Activated naive CD8-positive, alpha-beta T cell (primary cell): ENCODE measurements around the gene BCORL1.
A peak's percentile ranks its signal among the peaks of the same experiment; 100 is the strongest.

ENCODE experiments used
- H3K27ac Mint-ChIP-seq: one replicate; pipeline ENCODE4 v1.8.0; 2021; ENCODE audit warnings: mixed read lengths
- H3K27me3 Mint-ChIP-seq: one replicate; pipeline ENCODE4 v1.8.0; 2021; ENCODE audit warnings: mixed read lengths
- H3K36me3 Mint-ChIP-seq: one replicate; pipeline ENCODE4 v1.8.0; 2021; ENCODE audit warnings: mixed read lengths
- H3K4me1 Mint-ChIP-seq: one replicate; pipeline ENCODE4 v1.8.0; 2021; ENCODE audit warnings: low read depth, mixed read lengths
- H3K4me3 Mint-ChIP-seq: one replicate; pipeline ENCODE4 v1.8.0; 2021; ENCODE audit warnings: mild to moderate bottlenecking, mixed read lengths
- H3K9me3 Mint-ChIP-seq: one replicate; pipeline ENCODE4 v1.8.0; 2021; ENCODE audit warnings: low read depth, mixed read lengths

Gene BCORL1

GRCh38 chrX:130014770-130015169, 32.3 kb downstream of the BCORL1 start:
- Mint-ChIP-seq H3K27ac (no peak overlapping the region), H3K36me3 (no peaks in the 10 kb centered on the region), H3K27me3 (no peaks in the 10 kb centered on the region), H3K9me3 (no peaks in the 10 kb centered on the region), H3K4me3 (no peak overlapping the region), H3K4me1 (no peaks in the 10 kb centered on the region)

DNA sequence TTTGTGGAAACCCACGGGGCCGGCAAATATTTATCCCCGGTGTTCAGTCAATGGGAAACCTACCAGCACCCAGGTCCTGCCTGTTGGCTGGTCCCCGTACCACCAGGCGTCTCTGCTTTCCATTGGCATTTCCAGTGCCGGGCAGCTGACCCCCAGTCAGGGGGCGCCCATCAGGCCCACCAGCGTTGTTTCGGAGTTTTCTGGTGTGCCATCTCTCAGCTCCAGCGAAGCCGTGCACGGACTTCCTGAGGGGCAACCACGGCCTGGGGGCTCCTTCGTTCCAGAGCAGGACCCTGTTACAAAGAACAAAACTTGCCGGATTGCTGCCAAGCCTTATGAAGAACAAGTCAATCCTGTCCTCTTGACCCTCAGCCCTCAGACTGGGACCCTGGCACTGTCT, 32.7 kb downstream of the BCORL1 start:
- H3K36me3 Mint-ChIP-seq, result no peaks in the 10 kb centered on the region
- no peak overlapping the region for H3K4me3 Mint-ChIP-seq
- no peak overlapping the region for H3K27ac Mint-ChIP-seq
- no peaks in the 10 kb centered on the region for H3K4me1 Mint-ChIP-seq
- no peaks in the 10 kb centered on the region for H3K27me3 Mint-ChIP-seq
- H3K9me3 Mint-ChIP-seq, result no peaks in the 10 kb centered on the region

GRCh38 chrX:130018143-130018542, 35.7 kb downstream of the BCORL1 start:
- H3K9me3 Mint-ChIP-seq, result no peaks in the 10 kb centered on the region
- no peak overlapping the region for H3K27ac Mint-ChIP-seq

DNA sequence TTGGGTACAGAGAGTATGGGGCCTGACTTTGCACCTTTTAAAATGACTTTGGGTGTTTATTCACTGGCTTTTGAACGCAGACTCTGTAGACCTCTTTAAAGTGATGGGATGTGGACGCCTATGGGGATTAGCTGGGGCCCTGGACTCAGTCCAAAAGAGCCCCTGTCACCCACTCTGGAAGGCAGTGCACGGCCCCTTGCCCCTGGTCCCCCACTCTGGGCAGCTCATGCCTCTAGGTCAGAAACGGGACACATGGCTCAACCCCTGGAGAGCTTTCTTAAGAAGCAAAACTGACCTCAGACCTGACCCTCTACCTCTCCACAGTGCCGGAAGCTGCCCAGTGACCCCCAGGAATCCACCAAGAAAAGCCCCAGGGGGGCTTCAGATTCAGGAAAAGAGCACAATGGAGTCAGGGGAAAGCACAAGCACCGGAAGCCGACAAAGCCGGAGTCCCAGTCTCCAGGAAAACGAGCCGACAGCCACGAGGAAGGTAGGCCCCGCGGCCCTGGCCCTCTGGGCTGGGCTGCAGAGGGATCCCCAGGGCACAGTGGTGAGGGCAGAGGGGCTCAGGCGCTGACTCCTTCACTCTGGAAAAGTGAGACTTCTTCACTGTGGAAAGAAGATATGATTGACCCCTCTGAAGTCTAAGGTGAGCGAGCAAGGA, 38.4 kb downstream of the BCORL1 start:
- Mint-ChIP-seq H3K4me3 (no peak overlapping the region), H3K36me3 (no peaks in the 10 kb centered on the region), H3K27me3 (no peaks in the 10 kb centered on the region), H3K4me1 (peaks cover 10% of the 10 kb centered on the region), H3K27ac (no peak overlapping the region), H3K9me3 (no peaks in the 10 kb centered on the region)

More at GRCh38 chrX:130018143-130018542, 35.7 kb downstream of the BCORL1 start:
- no peaks in the 10 kb centered on the region for H3K27me3 Mint-ChIP-seq
- no peaks in the 10 kb centered on the region for H3K36me3 Mint-ChIP-seq
- H3K4me1 Mint-ChIP-seq, result no peaks in the 10 kb centered on the region
- no peak overlapping the region for H3K4me3 Mint-ChIP-seq

DNA sequence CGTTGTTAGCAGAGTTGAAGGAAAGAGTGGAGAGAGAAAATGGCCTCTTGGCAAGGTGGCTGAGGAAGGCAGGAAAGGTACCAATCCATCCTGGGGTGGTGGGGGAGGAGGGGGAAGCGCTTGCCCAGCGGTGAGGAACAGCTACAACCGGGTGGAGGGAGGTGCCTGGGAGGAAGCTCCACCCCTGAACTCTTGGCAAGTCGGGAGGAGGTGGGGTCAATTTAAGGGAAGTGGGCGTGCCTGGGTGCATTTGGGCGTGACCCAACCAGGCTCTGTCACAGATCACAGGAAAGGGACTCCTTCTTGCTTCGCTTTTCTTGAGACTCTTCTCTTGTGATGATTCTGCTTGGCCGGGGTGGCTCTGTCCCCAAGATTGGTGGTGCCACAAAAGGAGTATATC, 41.7 kb downstream of the BCORL1 start:
- Mint-ChIP-seq H3K4me3 (no peak overlapping the region), H3K27me3 (no peaks in the 10 kb centered on the region), H3K36me3 (peaks cover 2% of the 10 kb centered on the region), H3K9me3 (no peaks in the 10 kb centered on the region), H3K27ac (peak overlapping the region; percentile 80), H3K4me1 (peaks cover 11% of the 10 kb centered on the region)

DNA sequence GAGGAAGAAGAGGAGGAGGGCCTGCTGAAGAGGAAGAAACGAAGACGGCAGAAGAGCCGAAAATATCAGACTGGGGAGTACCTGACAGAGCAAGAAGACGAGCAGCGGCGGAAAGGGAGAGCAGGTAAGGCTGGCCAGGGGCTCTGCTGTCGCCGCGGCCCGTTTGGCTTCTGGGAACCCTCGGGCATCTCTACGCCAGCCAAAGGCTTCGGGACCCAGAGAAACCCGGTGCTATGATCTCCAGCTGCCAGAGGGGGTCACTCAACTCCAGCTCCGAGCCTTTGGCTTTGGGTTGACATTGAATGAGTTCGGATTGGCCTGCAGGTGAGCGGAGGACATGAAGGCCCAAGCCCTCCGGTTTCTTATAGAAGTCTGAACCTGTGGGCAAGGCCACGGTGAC, 42.8 kb downstream of the BCORL1 start:
- peaks cover 11% of the 10 kb centered on the region for H3K4me1 Mint-ChIP-seq
- H3K4me3 Mint-ChIP-seq, result no peak overlapping the region
- no peaks in the 10 kb centered on the region for H3K9me3 Mint-ChIP-seq
- H3K27me3 Mint-ChIP-seq, result no peaks in the 10 kb centered on the region
- peaks cover 2% of the 10 kb centered on the region for H3K36me3 Mint-ChIP-seq
- no peak overlapping the region for H3K27ac Mint-ChIP-seq

GRCh38 chrX:130027569-130027968, 45.1 kb downstream of the BCORL1 start:
- no peak overlapping the region for H3K4me3 Mint-ChIP-seq
- no peak overlapping the region for H3K27ac Mint-ChIP-seq
- no peaks in the 10 kb centered on the region for H3K9me3 Mint-ChIP-seq
- H3K36me3 Mint-ChIP-seq, result peaks cover 2% of the 10 kb centered on the region
- H3K27me3 Mint-ChIP-seq, result no peaks in the 10 kb centered on the region
- peaks cover 11% of the 10 kb centered on the region for H3K4me1 Mint-ChIP-seq

DNA sequence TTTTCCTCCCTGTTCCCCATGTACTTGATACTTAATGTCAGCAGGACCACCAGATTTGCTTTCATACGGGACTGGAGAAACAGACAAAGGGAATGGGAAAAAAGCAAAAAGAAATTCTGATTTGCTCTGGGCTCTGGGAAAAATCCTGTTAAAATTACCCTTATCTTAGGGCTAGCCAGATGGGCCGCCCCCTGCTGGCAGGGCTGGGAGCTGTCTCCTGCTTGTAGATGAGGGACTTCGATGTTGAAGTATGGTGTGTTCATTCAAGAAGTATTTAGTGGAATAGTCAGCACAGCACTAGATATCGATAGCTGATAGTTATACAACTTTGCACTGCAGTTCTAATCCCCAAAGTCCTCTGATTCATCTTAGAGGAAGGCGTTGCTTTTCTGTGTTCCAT, 45.8 kb downstream of the BCORL1 start:
- no peaks in the 10 kb centered on the region for H3K9me3 Mint-ChIP-seq
- H3K4me1 Mint-ChIP-seq, result peaks cover 11% of the 10 kb centered on the region
- no peak overlapping the region for H3K27ac Mint-ChIP-seq
- H3K4me3 Mint-ChIP-seq, result no peak overlapping the region
- H3K27me3 Mint-ChIP-seq, result no peaks in the 10 kb centered on the region
- peaks cover 2% of the 10 kb centered on the region for H3K36me3 Mint-ChIP-seq

DNA sequence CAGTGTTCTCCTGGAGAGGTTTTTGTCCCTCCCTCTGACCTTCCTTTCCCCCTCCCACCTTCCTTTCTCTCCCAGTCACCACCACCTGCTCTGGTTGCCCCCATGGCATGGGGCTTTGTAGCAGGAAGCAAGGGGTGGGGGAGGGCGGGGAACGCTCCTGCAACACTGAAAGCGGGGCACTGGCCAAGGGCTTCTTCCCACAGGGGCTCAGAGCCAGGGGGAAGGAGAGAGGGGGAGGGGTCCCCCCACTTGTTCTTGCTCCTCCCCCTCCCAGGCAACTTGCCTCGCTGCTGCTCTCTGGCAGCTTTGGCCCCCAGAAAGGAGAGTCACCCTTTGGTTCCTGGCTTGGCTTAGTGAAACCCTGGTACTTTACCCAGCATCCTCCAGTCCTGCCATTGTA, 48.4 kb downstream of the BCORL1 start:
- no peaks in the 10 kb centered on the region for H3K9me3 Mint-ChIP-seq
- H3K27ac Mint-ChIP-seq, result no peak overlapping the region
- H3K27me3 Mint-ChIP-seq, result no peaks in the 10 kb centered on the region
- H3K36me3 Mint-ChIP-seq, result peaks cover 2% of the 10 kb centered on the region
- H3K4me3 Mint-ChIP-seq, result no peak overlapping the region
- peaks cover 1% of the 10 kb centered on the region for H3K4me1 Mint-ChIP-seq

GRCh38 chrX:130032552-130032951, 50.1 kb downstream of the BCORL1 start:
- Mint-ChIP-seq H3K4me1 (peaks cover 1% of the 10 kb centered on the region), H3K4me3 (no peak overlapping the region), H3K9me3 (no peaks in the 10 kb centered on the region), H3K27me3 (no peaks in the 10 kb centered on the region), H3K36me3 (peaks cover 2% of the 10 kb centered on the region), H3K27ac (no peak overlapping the region)

- Mint-ChIP-seq H3K36me3 (no peaks in the 10 kb centered on the region), H3K27me3 (no peaks in the 10 kb centered on the region), H3K4me1 (no peaks in the 10 kb centered on the region), H3K27ac (no peak overlapping the region), H3K4me3 (no peak overlapping the region), H3K9me3 (no peaks in the 10 kb centered on the region)
These were observed 51.7 kb downstream of the BCORL1 start for GRCh38 chrX:130034178-130034577.

- Mint-ChIP-seq H3K4me1 (no peaks in the 10 kb centered on the region), H3K4me3 (no peak overlapping the region), H3K36me3 (no peaks in the 10 kb centered on the region), H3K27me3 (no peaks in the 10 kb centered on the region), H3K9me3 (no peaks in the 10 kb centered on the region), H3K27ac (no peak overlapping the region)
These were observed 57.4 kb downstream of the BCORL1 start for GRCh38 chrX:130039847-130040246.

- H3K36me3 Mint-ChIP-seq, result peaks cover 2% of the 10 kb centered on the region
- no peaks in the 10 kb centered on the region for H3K27me3 Mint-ChIP-seq
- no peak overlapping the region for H3K27ac Mint-ChIP-seq
- no peaks in the 10 kb centered on the region for H3K4me1 Mint-ChIP-seq
- H3K4me3 Mint-ChIP-seq, result no peak overlapping the region
- H3K9me3 Mint-ChIP-seq, result no peaks in the 10 kb centered on the region
These were observed 65.0 kb downstream of the BCORL1 start for GRCh38 chrX:130047416-130047815.

- Mint-ChIP-seq H3K4me1 (no peaks in the 10 kb centered on the region), H3K27ac (no peak overlapping the region), H3K36me3 (peaks cover 2% of the 10 kb centered on the region), H3K4me3 (no peak overlapping the region), H3K27me3 (no peaks in the 10 kb centered on the region), H3K9me3 (no peaks in the 10 kb centered on the region)
These were observed 66.3 kb downstream of the BCORL1 start for GRCh38 chrX:130048686-130049222.

DNA sequence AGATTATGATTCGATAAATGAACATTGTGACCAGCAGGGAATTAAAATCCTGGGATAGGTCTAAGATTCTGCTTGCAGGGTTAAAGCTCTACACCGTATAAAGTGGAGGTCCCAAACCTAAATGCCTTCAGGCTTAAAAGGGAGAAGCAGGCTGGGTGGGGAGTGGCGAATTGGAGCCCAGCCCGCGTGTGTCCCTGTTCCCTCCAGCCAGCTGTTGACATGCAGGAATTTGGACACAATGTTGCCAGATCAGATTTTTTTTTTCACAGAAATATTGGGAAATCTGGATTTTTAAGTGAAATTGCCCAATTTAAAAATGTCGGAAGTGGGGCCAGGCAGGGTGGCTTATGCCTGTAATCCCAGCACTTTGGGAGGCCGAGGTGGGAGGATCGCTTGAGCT, 67.4 kb downstream of the BCORL1 start:
- Mint-ChIP-seq H3K27ac (no peak overlapping the region), H3K27me3 (no peaks in the 10 kb centered on the region), H3K9me3 (no peaks in the 10 kb centered on the region), H3K36me3 (peaks cover 5% of the 10 kb centered on the region), H3K4me1 (no peaks in the 10 kb centered on the region), H3K4me3 (no peak overlapping the region)

DNA sequence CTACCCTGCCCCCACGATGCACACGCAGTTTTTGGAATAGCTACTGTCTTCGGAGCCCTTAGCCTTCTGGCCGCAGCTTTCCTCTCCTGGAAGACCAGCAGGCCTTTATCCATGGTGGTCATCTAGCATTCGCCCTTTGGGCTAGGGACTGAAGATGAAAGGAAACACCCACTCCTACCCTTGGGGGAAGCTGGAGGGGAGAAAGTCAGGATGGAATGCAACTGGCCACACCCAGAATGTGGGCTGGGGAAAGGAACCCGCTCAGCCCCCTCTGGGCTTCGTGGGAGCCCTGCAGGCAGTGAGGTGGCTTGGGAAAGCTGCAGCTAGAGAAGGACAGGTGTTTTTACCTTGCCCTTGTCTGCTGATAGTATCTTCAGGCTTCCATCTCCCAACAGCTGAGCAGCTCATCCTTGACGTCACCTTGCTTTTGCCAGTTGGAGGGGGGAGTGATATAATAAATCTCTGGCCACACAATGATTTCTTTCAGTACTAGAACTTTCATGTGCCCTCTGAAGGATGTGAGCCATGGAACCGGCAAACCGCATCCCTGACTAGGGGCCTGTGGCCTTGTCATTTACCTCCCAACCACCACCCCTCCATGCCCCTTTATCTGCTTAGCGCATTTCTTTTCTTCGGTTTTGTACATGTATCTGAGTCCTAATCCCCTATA, 68.9 kb downstream of the BCORL1 start:
- no peak overlapping the region for H3K27ac Mint-ChIP-seq
- H3K4me1 Mint-ChIP-seq, result no peaks in the 10 kb centered on the region
- H3K9me3 Mint-ChIP-seq, result no peaks in the 10 kb centered on the region
- no peaks in the 10 kb centered on the region for H3K27me3 Mint-ChIP-seq
- H3K4me3 Mint-ChIP-seq, result no peak overlapping the region
- peaks cover 5% of the 10 kb centered on the region for H3K36me3 Mint-ChIP-seq
